Mucosa of descending colon (tissue), 3 donors: ENCODE data around the gene PRDX1. TPM values are rescaled to one million over a fixed set of nuclear protein-coding genes. Genes with fewer than 3 reads are reported as not detected.

Experiments used
- ATAC-seq: fragments of 200-7000 bp; cut with Tn5 transposase; one replicate; pipeline ENCODE4 v1.9.1; 2020; ENCODE audit warnings: mild to moderate bottlenecking, moderate library complexity
- DNase-seq, 3 donors: peaks; one replicate each; pipeline ENCODE4 v3.0.0-alpha.2; 2020
- H3K36me3 ChIP-seq: fragments of 200-600 bp; one replicate; pipeline ENCODE4 v1.8.0; 2021; ENCODE audit warnings: low read depth, mild to moderate bottlenecking
- H3K4me1 ChIP-seq: fragments of 200-600 bp; one replicate; pipeline ENCODE4 v1.8.0; 2021; ENCODE audit warnings: low read depth, mild to moderate bottlenecking
- H3K4me3 ChIP-seq: fragments of 200-600 bp; one replicate; pipeline ENCODE4 v1.8.0; 2021; ENCODE audit warnings: mild to moderate bottlenecking
- H3K9me3 ChIP-seq: fragments of 200-600 bp; one replicate; pipeline ENCODE4 v1.8.0; 2021; ENCODE audit warnings: mild to moderate bottlenecking
- CTCF ChIP-seq: fragments of 200-600 bp; IDR thresholded peaks from one replicate; pipeline ENCODE4 v1.8.0; 2022; ENCODE audit warnings: antibody characterized with exemption, mild to moderate bottlenecking
- intact Hi-C, 2 donors: fragments of 100-400 bp; cut with DNase I in 1 of 2; cut with micrococcal nuclease in 1 of 2; formaldehyde crosslinking; loops; one replicate each; pipeline versions ENCODE4 v1.11.0 to v1.11.1; 2022; cut with DNase I, micrococcal nuclease
- total RNA-seq, 3 donors: library from RNA; stranded (reverse); fragmentation: NEBNext Ultra II Directional in 2 of 3; extraction: Animal tissue kit (Norgen Biotek cat#: 25700) in 2 of 3; gene quantifications; one replicate each; pipeline versions ENCODE4 v1.2.1 to v1.2.4, GENCODE V29; 2021 to 2023
- donor health status: DM: no; HTN: no; CAD: no; lungs with moderate emphysema.
- donor health status: DM: no; HTN: no; CAD: no.
- donor health status: DM: no; HTN: yes; CAD: no.

PRDX1 gene
- total RNA-seq, 3 donors from 2014 or later = 248 to 306 (median 295) TPM

GRCh38 chr1:45567911-45568310 lies 46.2 kb upstream of the PRDX1 start:
- intact Hi-C loops = no loop called here
- DNase-seq = no peak
- no peaks in the 10 kb centered on the region for H3K9me3 ChIP-seq
- no peak for TF ChIP-seq CTCF
- no peak for ATAC-seq
- H3K36me3 ChIP-seq = peaks cover 4% of the 10 kb centered on the region
- no peak overlapping the region for H3K4me3 ChIP-seq
- H3K4me1 ChIP-seq = no peaks in the 10 kb centered on the region

- peaks cover 4% of the 10 kb centered on the region for H3K36me3 ChIP-seq
- no peaks in the 10 kb centered on the region for H3K9me3 ChIP-seq
- peak in 1 of 3 donors; percentile 47 for DNase-seq
- peaks cover 3% of the 10 kb centered on the region for H3K4me1 ChIP-seq
- no peak for ATAC-seq
- no peak overlapping the region for H3K4me3 ChIP-seq
- TF ChIP-seq CTCF = no peak
- intact Hi-C loops = no loop called here
Measured at GRCh38 chr1:45566722-45567121, 45.0 kb upstream of the PRDX1 start.

- no peak for DNase-seq
- TF ChIP-seq CTCF = no peak
- intact Hi-C loops = no loop called here
- H3K4me3 ChIP-seq = no peak overlapping the region
- peaks cover 4% of the 10 kb centered on the region for H3K4me1 ChIP-seq
- peaks cover 4% of the 10 kb centered on the region for H3K36me3 ChIP-seq
- H3K9me3 ChIP-seq = no peaks in the 10 kb centered on the region
- no peak for ATAC-seq
Measured at GRCh38 chr1:45563843-45564242, 42.2 kb upstream of the PRDX1 start.

- H3K36me3 ChIP-seq = no peaks in the 10 kb centered on the region
- H3K4me1 ChIP-seq = peaks cover 9% of the 10 kb centered on the region
- intact Hi-C loops = no loop called here
- no peak overlapping the region for H3K4me3 ChIP-seq
- ATAC-seq (peak; percentile 42), DNase-seq (no peak)
- TF ChIP-seq CTCF = no peak
- no peaks in the 10 kb centered on the region for H3K9me3 ChIP-seq
Measured at GRCh38 chr1:45557422-45557944, 35.8 kb upstream of the PRDX1 start.

- no peak for ATAC-seq
- no peaks in the 10 kb centered on the region for H3K9me3 ChIP-seq
- H3K4me3 ChIP-seq = no peak overlapping the region
- H3K4me1 ChIP-seq = peaks cover 15% of the 10 kb centered on the region
- TF ChIP-seq CTCF = no peak
- no peak for DNase-seq
- no peaks in the 10 kb centered on the region for H3K36me3 ChIP-seq
- intact Hi-C loops = no loop called here
Measured at GRCh38 chr1:45554198-45554597, 32.5 kb upstream of the PRDX1 start.

- Histone ChIP-seq H3K9me3 (no peaks in the 10 kb centered on the region), H3K4me3 (no peak overlapping the region), H3K36me3 (no peaks in the 10 kb centered on the region), H3K4me1 (peaks cover 15% of the 10 kb centered on the region)
- intact Hi-C loops = no loop called here
- no peak for ATAC-seq
- peak in 1 of 3 donors; percentile 63 for DNase-seq
- no peak for TF ChIP-seq CTCF
Measured at GRCh38 chr1:45552331-45552730, 30.6 kb upstream of the PRDX1 start.
